ENCODE results near the gene LRMDA. TPM values are rescaled to one million over a fixed set of nuclear protein-coding genes. Genes with fewer than 3 reads are reported as not detected.

Gene LRMDA
- total RNA-seq, 2 experiments from 2014 or later: not detected

DNA sequence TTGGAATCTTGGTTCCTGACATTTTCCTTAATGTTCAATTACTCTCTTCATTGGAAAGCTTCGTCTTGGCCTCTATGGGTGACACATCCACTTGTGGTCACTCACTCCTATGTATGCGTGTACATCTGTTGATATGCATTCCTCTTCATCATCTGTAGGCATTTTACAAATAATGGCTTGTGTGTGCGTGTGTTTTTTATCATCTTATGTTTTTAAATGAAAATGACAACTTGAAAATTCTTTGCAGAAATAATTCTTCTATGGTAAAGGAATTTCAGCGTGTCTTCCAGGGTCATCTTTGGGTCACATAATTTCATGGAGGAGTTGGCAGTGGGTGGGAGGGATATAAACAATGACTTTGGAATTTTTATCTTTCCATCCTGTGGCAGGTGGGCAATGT, 925.1 kb downstream of the LRMDA start:
- Mint-ChIP-seq H3K36me3 (ENCODE audit: low read depth) (no peaks in the 10 kb centered on the region), H3K9me3 (peaks cover 5% of the 10 kb centered on the region), H3K27me3 (no peaks in the 10 kb centered on the region), H3K27ac (no peak overlapping the region), H3K4me1 (no peaks in the 10 kb centered on the region), H3K4me3 (no peak overlapping the region)
- ChIA-PET POLR2A (no interaction called here), CTCF (no interaction called here)
- no peak for DNase-seq

DNA sequence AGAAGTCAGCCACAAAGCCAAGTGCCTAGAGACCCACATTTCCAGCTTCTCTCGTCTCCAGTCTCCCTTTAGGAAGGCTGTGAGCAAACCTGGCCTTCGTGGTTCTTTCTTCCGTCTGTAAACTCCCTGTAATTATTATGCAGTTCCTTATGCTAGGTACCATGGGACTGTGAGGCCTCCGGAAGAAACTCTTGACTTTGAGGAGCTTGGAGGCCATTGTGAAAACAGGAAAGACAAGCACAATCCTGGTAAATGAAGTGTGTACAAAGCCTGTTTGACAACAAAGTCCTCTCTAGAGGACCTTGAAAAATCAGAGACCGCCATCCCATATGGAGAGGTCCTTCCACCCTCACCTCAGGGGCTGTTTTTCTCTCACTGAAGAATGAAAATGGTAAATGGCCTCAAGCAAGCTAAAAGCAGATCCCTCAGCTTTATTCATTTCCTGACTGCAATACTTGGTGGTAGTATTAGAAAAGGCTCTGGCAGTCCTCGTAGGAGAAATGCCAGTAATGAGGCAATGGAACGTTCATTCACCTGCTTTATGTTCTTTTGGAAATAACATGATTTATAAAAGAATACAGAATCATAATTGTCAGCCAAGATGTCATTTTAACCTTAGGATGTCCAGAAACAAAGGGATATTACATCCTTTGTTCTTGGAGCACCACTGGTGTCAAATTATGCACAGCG, 926.4 kb downstream of the LRMDA start:
- Mint-ChIP-seq H3K36me3 (ENCODE audit: low read depth) (no peaks in the 10 kb centered on the region), H3K27ac (no peak overlapping the region), H3K4me1 (no peaks in the 10 kb centered on the region), H3K4me3 (no peak overlapping the region), H3K9me3 (peaks cover 6% of the 10 kb centered on the region), H3K27me3 (no peaks in the 10 kb centered on the region)
- ChIA-PET POLR2A (no interaction called here), CTCF (no interaction called here)
- no peak for DNase-seq

DNA sequence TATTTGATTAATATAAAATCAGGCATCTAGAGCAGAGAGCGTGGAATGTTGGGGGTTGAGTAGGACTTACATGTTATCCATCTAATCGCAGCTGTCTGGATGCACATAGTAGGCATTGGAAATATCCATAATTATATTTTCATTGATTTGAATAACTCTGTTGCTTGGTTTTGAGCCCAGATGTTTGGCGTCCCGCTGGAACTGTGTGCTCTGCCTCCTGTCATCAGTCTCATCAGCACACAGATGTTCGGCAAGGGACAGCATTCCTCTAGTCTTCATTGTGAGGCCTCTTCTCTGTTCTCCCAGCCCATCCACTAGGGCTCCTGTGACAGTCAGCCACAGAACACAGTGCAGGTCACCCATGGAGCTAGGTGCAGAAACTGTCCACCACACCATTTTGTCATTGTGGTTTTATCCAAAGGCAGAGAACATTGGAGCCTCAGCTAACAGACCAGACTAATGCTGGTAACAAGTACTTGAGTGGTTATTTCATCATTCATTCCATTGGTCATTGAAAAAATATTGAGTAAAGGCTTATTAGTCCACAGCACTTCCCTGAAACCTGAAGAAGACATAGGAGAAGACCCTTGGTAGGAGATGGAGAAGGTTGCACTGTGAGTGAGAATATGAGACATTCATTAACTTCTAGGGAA, 927.4 kb downstream of the LRMDA start:
- H3K4me3 Mint-ChIP-seq: no peak overlapping the region
- no peak overlapping the region for H3K27ac Mint-ChIP-seq
- H3K4me1 Mint-ChIP-seq: no peaks in the 10 kb centered on the region
- no peaks in the 10 kb centered on the region for H3K36me3 Mint-ChIP-seq (ENCODE audit: low read depth)
- no peaks in the 10 kb centered on the region for H3K27me3 Mint-ChIP-seq
- ChIA-PET CTCF (no interaction called here), POLR2A (no interaction called here)
- peaks cover 6% of the 10 kb centered on the region for H3K9me3 Mint-ChIP-seq
- DNase-seq: no peak

DNA sequence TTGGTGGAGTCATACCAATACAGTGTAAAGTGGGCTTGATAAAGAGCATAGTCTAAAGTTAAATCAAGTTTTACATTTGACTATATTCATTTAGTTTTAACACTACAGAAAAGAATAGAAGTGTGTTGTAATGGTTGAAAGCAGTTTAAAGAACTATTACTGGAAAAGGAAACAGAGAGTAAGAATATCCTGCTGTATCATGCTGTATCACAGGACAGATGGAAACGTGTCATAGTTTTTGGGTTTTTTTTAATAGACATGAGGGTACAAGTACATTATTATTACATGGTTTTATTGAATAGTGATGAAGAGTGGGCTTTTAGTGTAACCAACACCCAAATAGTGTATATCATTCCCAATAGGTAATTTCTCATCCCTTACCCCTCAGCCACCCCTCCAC, 944.3 kb downstream of the LRMDA start:
- CTCF ChIA-PET: no interaction called here
- no peak for DNase-seq
- H3K27me3 Mint-ChIP-seq: no peaks in the 10 kb centered on the region
- H3K9me3 Mint-ChIP-seq: peaks cover 3% of the 10 kb centered on the region
- no peaks in the 10 kb centered on the region for H3K36me3 Mint-ChIP-seq (ENCODE audit: low read depth)
- no peak overlapping the region for H3K27ac Mint-ChIP-seq
- H3K4me3 Mint-ChIP-seq: no peak overlapping the region
- no peaks in the 10 kb centered on the region for H3K4me1 Mint-ChIP-seq
- POLR2A ChIA-PET: no interaction called here

DNA sequence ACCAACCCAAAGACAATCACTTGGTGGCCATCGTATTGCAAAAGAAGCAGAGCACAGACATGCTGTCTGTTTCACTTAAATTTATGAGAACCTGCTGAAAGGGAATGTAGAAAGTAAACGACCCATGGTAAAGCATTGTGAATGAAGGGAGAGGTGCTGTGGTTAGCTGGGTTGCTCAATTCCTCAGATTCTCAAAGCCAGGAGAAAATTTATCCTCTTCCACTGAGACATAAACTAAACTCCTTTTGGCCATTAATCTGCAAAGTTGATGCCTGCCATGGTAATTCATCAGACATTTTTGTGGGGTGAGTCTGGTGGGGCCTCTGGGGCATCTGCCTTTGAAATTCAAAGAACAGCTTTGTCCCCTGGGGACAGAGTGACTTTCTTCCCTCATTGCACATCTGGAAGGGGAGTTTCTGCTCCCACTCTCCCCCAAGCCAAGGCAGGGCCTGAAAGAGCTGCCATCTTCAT, 951.0 kb downstream of the LRMDA start:
- Mint-ChIP-seq H3K27me3 (no peaks in the 10 kb centered on the region), H3K9me3 (peaks cover 6% of the 10 kb centered on the region), H3K36me3 (ENCODE audit: low read depth) (no peaks in the 10 kb centered on the region), H3K4me1 (no peaks in the 10 kb centered on the region), H3K4me3 (no peak overlapping the region), H3K27ac (no peak overlapping the region)
- no peak for DNase-seq
- CTCF ChIA-PET: no interaction called here
- POLR2A ChIA-PET: no interaction called here

DNA sequence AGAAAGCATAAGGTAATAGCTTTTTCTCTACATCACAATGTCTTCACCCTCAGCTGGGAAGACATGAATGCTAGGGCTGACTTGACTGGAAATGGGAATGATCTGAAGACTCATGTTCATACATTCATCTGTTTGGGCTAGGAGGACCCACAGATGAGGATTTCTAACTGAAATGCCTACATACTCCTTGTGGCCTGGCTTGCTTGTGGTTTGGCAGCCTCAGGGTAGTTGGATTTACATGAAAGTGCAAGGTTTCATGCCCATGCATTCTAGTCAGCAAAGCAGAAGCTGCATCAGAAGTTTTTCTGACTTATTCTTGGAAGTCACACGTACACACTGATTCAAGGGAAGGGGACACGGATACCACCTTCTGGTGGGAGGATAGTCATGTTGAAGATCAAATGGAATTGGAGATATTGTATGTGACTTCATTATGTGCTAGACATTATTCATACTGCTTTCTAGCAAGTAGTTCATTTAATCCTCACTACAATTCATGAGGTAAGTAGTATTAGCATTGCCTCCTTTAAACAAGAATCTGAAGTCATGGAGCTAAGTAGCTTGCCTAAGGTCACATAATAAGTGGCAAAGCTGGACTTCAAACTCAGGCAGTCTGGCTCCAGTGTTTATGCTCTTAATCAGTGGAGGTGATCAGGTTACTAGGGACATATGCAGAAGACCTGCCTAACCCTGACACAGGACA, 957.0 kb downstream of the LRMDA start:
- no peak for DNase-seq
- no peak overlapping the region for H3K4me3 Mint-ChIP-seq
- no peaks in the 10 kb centered on the region for H3K36me3 Mint-ChIP-seq (ENCODE audit: low read depth)
- H3K27ac Mint-ChIP-seq: no peak overlapping the region
- no peaks in the 10 kb centered on the region for H3K27me3 Mint-ChIP-seq
- ChIA-PET POLR2A (no interaction called here), CTCF (interaction anchor here (0.5 kb wide), 1 partner anchor 1641 kb away, joined by 4 read pairs; no protein-coding TSS in a partner anchor)
- no peaks in the 10 kb centered on the region for H3K4me1 Mint-ChIP-seq
- peaks cover 5% of the 10 kb centered on the region for H3K9me3 Mint-ChIP-seq

DNA sequence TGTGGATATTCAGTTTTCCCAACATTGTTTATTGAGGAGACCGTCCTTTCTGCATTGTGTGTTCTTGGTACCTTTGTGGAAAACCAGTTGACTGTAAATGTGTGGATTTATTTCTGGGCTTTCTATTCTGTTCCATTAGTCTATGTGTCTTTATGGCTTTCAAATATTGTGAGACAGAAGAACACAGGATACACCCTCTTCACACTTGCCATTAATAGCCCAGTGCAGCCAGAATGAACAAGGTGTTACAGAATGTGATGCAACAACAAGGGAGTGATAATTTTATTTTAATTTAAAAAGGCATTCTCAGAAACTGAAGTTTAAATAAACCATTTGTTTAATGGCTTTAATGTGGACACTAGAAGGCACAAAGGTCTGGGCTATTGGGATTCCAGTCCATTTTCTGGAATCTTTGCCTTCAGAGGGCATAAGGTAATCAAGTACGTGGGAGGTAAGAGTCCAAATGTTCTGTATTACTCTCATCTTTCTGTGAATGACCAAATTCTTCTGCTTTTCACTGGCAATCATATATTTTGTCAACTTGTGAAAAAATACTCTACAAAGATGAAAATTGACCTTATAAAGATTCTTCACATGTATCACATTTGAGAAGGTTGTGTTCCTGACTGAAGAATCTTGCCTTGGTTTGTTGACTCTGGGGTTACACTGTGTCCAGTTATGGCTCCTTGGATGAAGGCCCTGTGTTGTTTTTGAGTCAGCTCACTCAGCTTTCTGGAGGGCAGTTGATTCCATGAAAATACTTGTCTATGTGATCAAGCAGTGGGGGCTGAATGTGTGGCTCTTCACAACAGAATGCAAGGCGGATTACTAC, 962.7 kb downstream of the LRMDA start:
- CTCF ChIA-PET: no interaction called here
- peaks cover 2% of the 10 kb centered on the region for H3K9me3 Mint-ChIP-seq
- H3K27me3 Mint-ChIP-seq: no peaks in the 10 kb centered on the region
- H3K4me1 Mint-ChIP-seq: no peaks in the 10 kb centered on the region
- POLR2A ChIA-PET: no interaction called here
- H3K36me3 Mint-ChIP-seq (ENCODE audit: low read depth): no peaks in the 10 kb centered on the region
- H3K4me3 Mint-ChIP-seq: no peak overlapping the region
- no peak overlapping the region for H3K27ac Mint-ChIP-seq
- no peak for DNase-seq

DNA sequence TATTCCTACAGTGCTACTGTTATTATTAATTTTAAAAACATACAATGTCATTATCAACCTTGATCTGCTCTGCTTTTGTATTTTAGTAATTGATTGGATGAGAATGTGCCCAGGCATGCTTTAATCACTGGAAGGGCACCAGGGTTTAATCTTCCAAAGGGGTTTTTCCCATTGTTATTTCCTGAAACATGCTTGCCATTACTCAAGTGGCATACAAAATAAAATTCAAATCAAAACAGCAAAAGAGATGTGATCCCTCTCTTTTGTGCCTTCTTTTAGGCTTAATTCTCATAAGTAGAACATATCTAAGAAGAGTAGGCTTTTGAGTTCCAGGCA, 963.3 kb downstream of the LRMDA start:
- Mint-ChIP-seq H3K4me1 (no peaks in the 10 kb centered on the region), H3K27ac (no peak overlapping the region), H3K27me3 (no peaks in the 10 kb centered on the region), H3K9me3 (peaks cover 2% of the 10 kb centered on the region), H3K4me3 (no peak overlapping the region), H3K36me3 (ENCODE audit: low read depth) (no peaks in the 10 kb centered on the region)
- CTCF ChIA-PET: no interaction called here
- POLR2A ChIA-PET: no interaction called here
- DNase-seq: no peak

DNA sequence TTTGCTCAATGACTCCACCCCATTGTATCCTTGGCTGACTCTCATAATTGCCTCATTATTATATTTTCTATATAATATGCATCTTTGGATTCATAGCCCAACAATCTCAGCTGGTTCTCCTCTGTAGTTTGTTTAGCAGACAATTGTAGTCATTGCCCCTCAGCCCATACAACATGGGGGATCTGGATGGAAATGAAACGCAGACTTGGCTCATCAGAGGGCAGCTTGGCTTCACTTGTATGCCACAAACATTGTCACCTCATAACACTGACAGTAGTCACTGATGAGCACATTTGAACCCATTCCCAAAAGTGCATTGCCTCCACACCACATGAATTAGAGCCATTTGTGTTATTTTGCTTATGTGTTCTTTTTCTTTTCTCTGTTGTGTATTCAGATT, 963.8 kb downstream of the LRMDA start:
- H3K36me3 Mint-ChIP-seq (ENCODE audit: low read depth): no peaks in the 10 kb centered on the region
- ChIA-PET CTCF (no interaction called here), POLR2A (no interaction called here)
- H3K4me3 Mint-ChIP-seq: no peak overlapping the region
- no peak for DNase-seq
- H3K9me3 Mint-ChIP-seq: peaks cover 2% of the 10 kb centered on the region
- no peaks in the 10 kb centered on the region for H3K27me3 Mint-ChIP-seq
- H3K4me1 Mint-ChIP-seq: no peaks in the 10 kb centered on the region
- H3K27ac Mint-ChIP-seq: no peak overlapping the region

DNA sequence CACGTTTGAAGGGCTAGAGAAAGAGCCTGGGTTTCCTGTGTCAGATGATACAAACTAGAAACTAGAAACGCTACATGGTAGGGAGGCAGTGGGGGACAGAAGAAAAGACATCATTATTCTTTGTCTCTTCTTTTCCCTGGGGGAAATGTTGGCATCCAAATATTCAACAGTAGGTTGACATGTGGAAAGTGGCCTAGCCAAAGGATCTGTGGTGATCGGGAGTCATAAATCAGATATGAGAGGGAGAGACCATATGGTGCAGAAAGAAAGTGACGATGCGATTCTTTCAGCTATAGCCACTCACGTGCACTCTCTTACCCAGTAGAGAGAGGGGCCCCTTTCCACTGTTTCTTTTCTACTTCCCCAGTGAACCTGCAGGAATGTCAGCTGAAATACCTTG, 964.7 kb downstream of the LRMDA start:
- no peak overlapping the region for H3K27ac Mint-ChIP-seq
- no peaks in the 10 kb centered on the region for H3K27me3 Mint-ChIP-seq
- no peaks in the 10 kb centered on the region for H3K36me3 Mint-ChIP-seq (ENCODE audit: low read depth)
- CTCF ChIA-PET: no interaction called here
- no peak for DNase-seq
- no peaks in the 10 kb centered on the region for H3K4me1 Mint-ChIP-seq
- no peak overlapping the region for H3K4me3 Mint-ChIP-seq
- H3K9me3 Mint-ChIP-seq: peaks cover 2% of the 10 kb centered on the region
- POLR2A ChIA-PET: no interaction called here

DNA sequence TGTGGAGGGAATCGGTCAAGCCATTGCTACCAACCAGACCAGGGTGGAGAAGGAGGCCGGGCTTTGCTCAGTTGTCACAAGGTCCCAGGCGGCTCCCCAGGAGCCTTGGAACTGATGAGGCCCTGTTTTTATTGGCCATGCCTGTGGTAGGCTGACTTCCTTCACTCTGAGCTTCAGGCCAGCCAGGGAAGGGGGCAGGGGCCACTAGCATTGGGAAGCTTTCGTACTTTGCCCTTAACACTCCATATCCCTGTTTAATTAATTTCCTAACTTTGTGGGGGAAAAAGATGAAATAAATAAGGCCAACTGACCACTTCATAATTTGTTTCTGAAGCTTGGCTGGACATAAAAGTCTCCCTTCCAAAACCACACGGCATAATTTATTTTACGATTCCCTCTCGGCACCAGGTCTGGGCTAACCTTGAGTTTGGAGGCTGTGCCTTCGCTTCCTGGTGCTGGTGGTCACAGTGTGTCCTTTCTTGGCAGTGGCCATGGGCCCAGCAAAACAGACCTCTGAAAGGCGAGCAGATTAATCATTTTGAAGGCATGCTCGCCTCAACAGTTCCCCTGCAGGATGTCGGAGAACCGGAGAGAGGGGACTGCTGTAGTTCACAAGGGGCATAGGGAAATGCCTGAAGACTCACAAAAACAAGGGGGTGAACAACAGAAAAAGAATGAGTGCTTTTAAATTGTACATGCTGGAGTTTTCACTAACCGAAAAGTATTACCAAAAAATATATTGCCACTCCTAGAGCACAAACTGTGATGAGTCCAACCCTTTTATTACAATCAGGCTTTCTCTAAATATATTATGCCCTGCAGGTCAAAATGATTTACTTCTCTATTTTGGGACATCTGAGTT, 966.0 kb downstream of the LRMDA start:
- POLR2A ChIA-PET: no interaction called here
- DNase-seq: no peak
- H3K27me3 Mint-ChIP-seq: no peaks in the 10 kb centered on the region

DNA sequence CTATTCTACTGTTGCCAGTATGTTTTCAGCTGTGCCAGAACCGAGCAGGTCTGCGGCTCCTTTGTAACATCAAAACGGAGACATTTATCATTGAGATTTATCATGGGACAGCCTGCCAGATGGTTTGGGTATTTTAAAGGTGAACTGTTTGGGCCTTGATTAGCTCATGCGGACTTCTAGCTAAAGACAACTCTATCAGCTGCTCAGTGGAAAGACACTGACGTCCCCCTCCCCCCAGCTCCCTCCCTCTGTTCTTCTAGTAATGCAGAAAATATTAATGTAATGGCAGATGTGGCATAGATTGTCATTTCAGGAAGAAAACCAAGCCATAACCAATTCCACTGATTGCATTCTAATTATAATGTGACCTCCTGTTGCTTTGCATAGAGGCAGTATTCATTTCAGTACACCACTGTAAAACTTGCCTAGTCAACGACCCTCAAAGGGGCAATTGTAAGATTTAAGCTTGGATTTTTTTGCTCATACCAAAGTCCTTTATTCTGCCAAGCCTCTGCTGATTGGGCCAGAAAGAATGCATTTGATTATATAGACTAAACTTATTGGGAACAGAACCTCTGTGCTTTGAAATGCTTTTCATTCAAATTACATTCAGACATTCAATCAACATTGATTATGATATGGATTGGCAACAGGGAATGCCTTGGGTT, 966.8 kb downstream of the LRMDA start:
- H3K27me3 Mint-ChIP-seq: no peaks in the 10 kb centered on the region
- H3K27ac Mint-ChIP-seq: no peak overlapping the region
- no peak overlapping the region for H3K4me3 Mint-ChIP-seq
- H3K9me3 Mint-ChIP-seq: peaks cover 2% of the 10 kb centered on the region
- ChIA-PET CTCF (no interaction called here), POLR2A (no interaction called here)
- no peak for DNase-seq
- no peaks in the 10 kb centered on the region for H3K4me1 Mint-ChIP-seq
- no peaks in the 10 kb centered on the region for H3K36me3 Mint-ChIP-seq (ENCODE audit: low read depth)

More for the DNA sequence above, 966.0 kb downstream of the LRMDA start:
- Mint-ChIP-seq H3K9me3 (peaks cover 2% of the 10 kb centered on the region), H3K36me3 (ENCODE audit: low read depth) (no peaks in the 10 kb centered on the region), H3K27ac (no peak overlapping the region), H3K4me1 (no peaks in the 10 kb centered on the region), H3K4me3 (no peak overlapping the region)
- CTCF ChIA-PET: no interaction called here
